Endothelial cell of umbilical vein (primary cell): ENCODE data around the gene SKAP1. TPM values are rescaled to one million over a fixed set of nuclear protein-coding genes. Genes with fewer than 3 reads are reported as not detected.

Experiments
- BruUV-seq: library from RNA; stranded (reverse); fragments of 400-500 nt; replicated peaks from 2 replicates; lab custom pipeline; 2021; lab: Mats Ljungman, UMichigan
- CTCF ChIA-PET: fragments of 300-600, 350-600 bp; sonication (Branson Sonifier 250); formaldehyde crosslinking; loops from one replicate; lab custom pipeline; 2021; ENCODE audit warnings: antibody characterized with exemption, inconsistent platforms; lab: Charles Lee
- POLR2A ChIA-PET: fragments of 300-600, 350-600 bp; sonication (Branson Sonifier 250); formaldehyde crosslinking; loops from one replicate; lab custom pipeline; 2021; ENCODE audit warnings: antibody characterized with exemption, inconsistent platforms; lab: Charles Lee
- DNase-seq: peaks from one replicate; pipeline ENCODE4 v3.0.0-alpha.2; 2011; ENCODE audit warnings: low read depth, low spot score
- FAIRE-seq: peaks from 2 replicates; lab custom pipeline; 2011; peaks lifted over from hg19 to GRCh38; lab: Jason Lieb, UNC
- H2AFZ ChIP-seq: 2 replicates; pipeline ENCODE4 v1.6.0; 2012; ENCODE audit warnings: low read depth, low read length, control low read depth, inconsistent platforms
- H3K27ac ChIP-seq: 2 replicates; pipeline ENCODE4 v1.5.1; 2011; ENCODE audit warnings: low read depth, mild to moderate bottlenecking, control low read depth, low read length, moderate library complexity; ENCODE audit not compliant: insufficient read depth
- H3K27me3 ChIP-seq, 2 experiments: 2 replicates each; pipeline versions ENCODE4 v1.6.0 to v1.6.1; 2011; ENCODE audit warnings: low read length in 2 of 2, mixed read lengths in 1 of 2; ENCODE audit not compliant: control insufficient read depth in 2 of 2, insufficient read depth in 2 of 2
- H3K36me3 ChIP-seq, 2 experiments: 2 replicates in 1 of 2; 3 replicates in 1 of 2; pipeline ENCODE4 v1.5.1; 2011; ENCODE audit warnings: low read length in 2 of 2, mild to moderate bottlenecking in 1 of 2, moderate library complexity in 1 of 2; ENCODE audit not compliant: control insufficient read depth in 2 of 2, insufficient read depth in 2 of 2; ENCODE audit errors: extremely low read depth in 1 of 2
- H3K4me1 ChIP-seq: 3 replicates; pipeline ENCODE4 v1.5.1; 2011; ENCODE audit warnings: mild to moderate bottlenecking, low read length; ENCODE audit not compliant: control insufficient read depth, insufficient read depth; ENCODE audit errors: extremely low read depth
- H3K4me2 ChIP-seq: 2 replicates; pipeline ENCODE4 v1.6.1; 2011; ENCODE audit warnings: low read length, control low read depth, mixed read lengths; ENCODE audit not compliant: insufficient read depth
- H3K4me3 ChIP-seq, 3 experiments: fragments of 200-600 bp in 1 of 3; sonication (generic), shearing (Covaris generic) in 1 of 3; replicated peaks in 1 of 3; 2 replicates each; pipeline ENCODE4 v1.5.1; 2011 to 2016; ENCODE audit warnings: control low read depth in 3 of 3, low read length in 3 of 3, mild to moderate bottlenecking in 2 of 3, inconsistent platforms in 1 of 3, low read depth in 1 of 3, moderate library complexity in 1 of 3; ENCODE audit not compliant: insufficient read depth in 1 of 3
- H3K79me2 ChIP-seq: 2 replicates; pipeline ENCODE4 v1.6.0; 2012; ENCODE audit warnings: low read length, inconsistent platforms; ENCODE audit not compliant: control insufficient read depth, insufficient read depth
- H3K9ac ChIP-seq: replicated peaks from 2 replicates; pipeline ENCODE3; 2011; ENCODE audit warnings: low read length, control low read depth; ENCODE audit not compliant: insufficient read depth; ENCODE audit errors: extremely low read depth
- H3K9me1 ChIP-seq: replicated peaks from 3 replicates; pipeline ENCODE4 v1.6.0; 2011; ENCODE audit warnings: mild to moderate bottlenecking, low read length; ENCODE audit not compliant: control insufficient read depth, insufficient read depth; ENCODE audit errors: extremely low read depth
- H3K9me3 ChIP-seq: replicated peaks from 2 replicates; pipeline ENCODE4 v1.5.1; 2012; ENCODE audit warnings: low read length, inconsistent platforms; ENCODE audit not compliant: control insufficient read depth, insufficient read depth
- H4K20me1 ChIP-seq: replicated peaks from 2 replicates; pipeline ENCODE3; 2011; ENCODE audit warnings: mild to moderate bottlenecking, low read length; ENCODE audit not compliant: control insufficient read depth, insufficient read depth; ENCODE audit errors: extremely low read depth
- EZH2 ChIP-seq: IDR thresholded peaks from 2 replicates; pipeline ENCODE4 v1.6.1; 2012; ENCODE audit warnings: borderline replicate concordance, low read depth, mild to moderate bottlenecking, moderate library complexity, low read length, inconsistent platforms; ENCODE audit not compliant: severe bottlenecking
- FOS ChIP-seq: IDR thresholded peaks from 2 replicates; pipeline ENCODE4 v1.6.1; 2011; ENCODE audit warnings: mild to moderate bottlenecking, low read length, moderate library complexity, borderline replicate concordance; ENCODE audit not compliant: insufficient read depth
- GATA2 ChIP-seq: IDR thresholded peaks from 2 replicates; pipeline ENCODE4 v1.7.0; 2011; ENCODE audit warnings: low read depth, mild to moderate bottlenecking, moderate library complexity, mixed read lengths, low read length; ENCODE audit not compliant: insufficient read length, insufficient read depth
- JUN ChIP-seq: IDR thresholded peaks from 2 replicates; pipeline ENCODE4 v1.6.1; 2011; ENCODE audit warnings: borderline replicate concordance, low read depth; ENCODE audit not compliant: insufficient read length, insufficient read depth
- MAX ChIP-seq: IDR thresholded peaks from 2 replicates; pipeline ENCODE4 v1.6.1; 2011; ENCODE audit not compliant: insufficient read depth, insufficient read length
- MYC ChIP-seq: IDR thresholded peaks from one replicate; pipeline ENCODE4 v1.6.1; 2011; ENCODE audit warnings: mild to moderate bottlenecking, low read depth, low read length
- POLR2A ChIP-seq: IDR thresholded peaks from 2 replicates; pipeline ENCODE4 v1.6.1; 2012; ENCODE audit warnings: low read depth, mild to moderate bottlenecking, control low read depth, low read length
- POLR2AphosphoS5 ChIP-seq: IDR thresholded peaks from 2 replicates; pipeline ENCODE4 v1.6.1; 2012; ENCODE audit warnings: low read depth, mild to moderate bottlenecking, control low read depth, low read length, moderate library complexity; ENCODE audit not compliant: insufficient read depth
- dilution Hi-C: fragments of 300-500 bp; cut with MboI; formaldehyde crosslinking; loops from one replicate; pipeline ENCODE4 v1.15.0; 2019; ENCODE audit warnings: low sequenced_read_pairs; ENCODE audit not compliant: extremely low pct_ligation_motif_present
- intact Hi-C: fragments of 100-400 bp; cut with micrococcal nuclease; formaldehyde crosslinking; loops from one replicate; pipeline ENCODE4 v1.10.0; 2022
- polyA plus RNA-seq, 4 experiments: library from polyadenylated mRNA; depleted of rRNA in 3 of 4; stranded (reverse) in 3 of 4; unstranded in 1 of 4; fragments of >200 nt; gene quantifications; 2 replicates each; pipeline versions ENCODE4 v1.2.1 to v1.2.3, GENCODE V29; 2011 to 2012; ENCODE audit warnings: missing spikeins in 1 of 4
- total RNA-seq: library from RNA; stranded (reverse); gene quantifications from 2 replicates; pipeline ENCODE4 v1.2.3, GENCODE V29; 2021
- TF ChIP-seq, protein P1 (sequence below), 2 donors: IDR thresholded peaks; 1 replicate in 1 of 2; 2 replicates in 1 of 2; pipeline ENCODE4 v1.5.1; 2011; ENCODE audit warnings: low read length in 2 of 2, mild to moderate bottlenecking in 2 of 2, moderate library complexity in 2 of 2, control low read depth in 1 of 2, inconsistent platforms in 1 of 2, low read depth in 1 of 2; ENCODE audit not compliant: insufficient read depth in 1 of 2; ENCODE audit errors: extremely low read depth in 1 of 2

SKAP1 gene
- total and polyA plus RNA-seq, 2 donors (not counting 3 experiments of a cell fraction or from before 2014, with no cell fraction given), result 0.75 TPM; not detected in 1

- Histone ChIP-seq H2AFZ (no peak overlapping the region), H3K4me1 (peaks cover 8% of the 10 kb centered on the region), H3K4me2 (no peak overlapping the region), H3K27me3 (no peaks in the 10 kb centered on the region), H4K20me1 (no peaks in the 10 kb centered on the region), H3K36me3 (no peaks in the 10 kb centered on the region), H3K27ac (no peak overlapping the region), H3K79me2 (no peaks in the 10 kb centered on the region), H3K4me3 (no peak overlapping the region), H3K9me3 (no peaks in the 10 kb centered on the region), H3K9me1 (no peaks in the 10 kb centered on the region), H3K9ac (no peak overlapping the region)
- BruUV-seq, result no TSS peak
- TF ChIP-seq EZH2 (no peak), POLR2AphosphoS5 (no peak), JUN (no peak), MAX (no peak), MYC (no peak), POLR2A (no peak), FOS (no peak), GATA2 (no peak)
- TF ChIP-seq, protein P1, sequence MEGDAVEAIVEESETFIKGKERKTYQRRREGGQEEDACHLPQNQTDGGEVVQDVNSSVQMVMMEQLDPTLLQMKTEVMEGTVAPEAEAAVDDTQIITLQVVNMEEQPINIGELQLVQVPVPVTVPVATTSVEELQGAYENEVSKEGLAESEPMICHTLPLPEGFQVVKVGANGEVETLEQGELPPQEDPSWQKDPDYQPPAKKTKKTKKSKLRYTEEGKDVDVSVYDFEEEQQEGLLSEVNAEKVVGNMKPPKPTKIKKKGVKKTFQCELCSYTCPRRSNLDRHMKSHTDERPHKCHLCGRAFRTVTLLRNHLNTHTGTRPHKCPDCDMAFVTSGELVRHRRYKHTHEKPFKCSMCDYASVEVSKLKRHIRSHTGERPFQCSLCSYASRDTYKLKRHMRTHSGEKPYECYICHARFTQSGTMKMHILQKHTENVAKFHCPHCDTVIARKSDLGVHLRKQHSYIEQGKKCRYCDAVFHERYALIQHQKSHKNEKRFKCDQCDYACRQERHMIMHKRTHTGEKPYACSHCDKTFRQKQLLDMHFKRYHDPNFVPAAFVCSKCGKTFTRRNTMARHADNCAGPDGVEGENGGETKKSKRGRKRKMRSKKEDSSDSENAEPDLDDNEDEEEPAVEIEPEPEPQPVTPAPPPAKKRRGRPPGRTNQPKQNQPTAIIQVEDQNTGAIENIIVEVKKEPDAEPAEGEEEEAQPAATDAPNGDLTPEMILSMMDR (IDR thresholded peaks at IDR 0.05; ENCODE audit: extremely low read depth in 1 of 2, insufficient read depth in 1 of 2, low read depth in 1 of 2, low read length in 2 of 2), result no peak
- intact Hi-C loops (no loop called here), dilution Hi-C loops (no loop called here)
- FAIRE-seq (no peak), DNase-seq (no peak)
- POLR2A ChIA-PET, result no interaction called here
- CTCF ChIA-PET, result interaction anchor here (0.6 to 2.6 kb wide), 5 partner anchors 10 to 53 kb away, joined by 3 to 10 read pairs (median 3); no protein-coding TSS in a partner anchor
Measured at GRCh38 chr17:48269209-48269608, 160.8 kb downstream of the SKAP1 start.
